Neural progenitor cell (in vitro differentiated cells): ENCODE data around the gene GGNBP2. TPM values are rescaled to one million over a fixed set of nuclear protein-coding genes. Genes with fewer than 3 reads are reported as not detected.

Experiments used
- DNase-seq: peaks from one replicate; pipeline ENCODE4 v3.0.0-alpha.2; 2016; ENCODE audit warnings: low spot score
- H2AFZ ChIP-seq: fragments of 200-600 bp; sonication (generic); replicated peaks from 2 replicates; pipeline ENCODE4 v1.6.1; 2016; ENCODE audit warnings: antibody characterized with exemption
- H3F3A ChIP-seq: fragments of 200-600 bp; sonication (generic); 2 replicates; pipeline ENCODE4 v1.6.1; 2016; ENCODE audit warnings: antibody characterized with exemption, low read depth
- H3K27ac ChIP-seq: fragments of 200-600 bp; sonication (generic); 2 replicates; pipeline ENCODE4 v1.5.1; 2016; ENCODE audit warnings: mild to moderate bottlenecking
- H3K27me3 ChIP-seq: fragments of 200-600 bp; sonication (generic); 2 replicates; pipeline ENCODE4 v1.6.1; 2016; ENCODE audit warnings: mild to moderate bottlenecking, moderate library complexity
- H3K36me3 ChIP-seq: fragments of 200-600 bp; sonication (generic); 2 replicates; pipeline ENCODE4 v1.5.1; 2016
- H3K4me1 ChIP-seq: fragments of 200-600 bp; sonication (generic); 2 replicates; pipeline ENCODE4 v1.6.1; 2016; ENCODE audit warnings: mixed run types
- H3K4me2 ChIP-seq: fragments of 200-600 bp; sonication (generic); 2 replicates; pipeline ENCODE4 v1.6.1; 2016
- H3K4me3 ChIP-seq: fragments of 200-600 bp; sonication (generic); 2 replicates; pipeline ENCODE4 v1.5.1; 2016
- H3K79me2 ChIP-seq: fragments of 200-600 bp; sonication (generic); 2 replicates; pipeline ENCODE4 v1.6.1; 2016; ENCODE audit warnings: low read depth
- H3K9ac ChIP-seq: fragments of 200-600 bp; sonication (generic); 2 replicates; pipeline ENCODE4 v1.6.1; 2016
- H3K9me3 ChIP-seq: fragments of 200-600 bp; sonication (generic); 2 replicates; pipeline ENCODE4 v1.5.1; 2016; ENCODE audit warnings: low read depth
- H4K20me1 ChIP-seq: fragments of 200-600 bp; sonication (generic); 2 replicates; pipeline ENCODE4 v1.6.1; 2016; ENCODE audit warnings: low read depth
- H3K27ac Mint-ChIP-seq: 3 replicates; pipeline ENCODE4 v1.8.0; 2021; ENCODE audit warnings: mixed read lengths
- H3K27me3 Mint-ChIP-seq: 2 replicates; pipeline ENCODE4 v1.8.0; 2022; ENCODE audit warnings: low read depth, mild to moderate bottlenecking, inconsistent platforms, moderate library complexity, mixed read lengths; ENCODE audit not compliant: insufficient read depth
- H3K36me3 Mint-ChIP-seq: 3 replicates; pipeline ENCODE4 v1.8.0; 2021; ENCODE audit warnings: mixed read lengths
- H3K4me1 Mint-ChIP-seq: 3 replicates; pipeline ENCODE4 v1.8.0; 2021; ENCODE audit warnings: mixed read lengths
- H3K4me3 Mint-ChIP-seq: 3 replicates; pipeline ENCODE4 v1.8.0; 2021; ENCODE audit warnings: mild to moderate bottlenecking, moderate library complexity, mixed read lengths
- H3K9me3 Mint-ChIP-seq: 3 replicates; pipeline ENCODE4 v1.8.0; 2020; ENCODE audit warnings: mixed read lengths
- CTCF ChIP-seq: fragments of 200-600 bp; sonication (generic); IDR thresholded peaks from 2 replicates; pipeline ENCODE4 v1.5.1; 2017; ENCODE audit warnings: antibody characterized with exemption, mild to moderate bottlenecking
- EZH2 ChIP-seq: fragments of 200-600 bp; sonication (generic); IDR thresholded peaks from 2 replicates; pipeline ENCODE4 v1.6.1; 2017; ENCODE audit warnings: antibody characterized with exemption, mild to moderate bottlenecking, moderate library complexity
- EZH2phosphoT487 ChIP-seq: fragments of 200-600 bp; sonication (generic); IDR thresholded peaks from 2 replicates; pipeline ENCODE4 v1.6.1; 2017; ENCODE audit warnings: antibody characterized with exemption
- total RNA-seq: library from RNA; depleted of rRNA; stranded (reverse); fragments of >200 nt; gene quantifications from 2 replicates; pipeline ENCODE4 v1.2.3, GENCODE V29; 2015; ENCODE audit warnings: low replicate concordance

The GGNBP2 gene
- total RNA-seq, 1 donor from 2014 or later, result 79.5 TPM

- no peak for DNase-seq
- no peak overlapping the region for H3K27ac Mint-ChIP-seq
Observed at GRCh38 chr17:36599546-36600250, 55.0 kb downstream of the GGNBP2 start.

DNA sequence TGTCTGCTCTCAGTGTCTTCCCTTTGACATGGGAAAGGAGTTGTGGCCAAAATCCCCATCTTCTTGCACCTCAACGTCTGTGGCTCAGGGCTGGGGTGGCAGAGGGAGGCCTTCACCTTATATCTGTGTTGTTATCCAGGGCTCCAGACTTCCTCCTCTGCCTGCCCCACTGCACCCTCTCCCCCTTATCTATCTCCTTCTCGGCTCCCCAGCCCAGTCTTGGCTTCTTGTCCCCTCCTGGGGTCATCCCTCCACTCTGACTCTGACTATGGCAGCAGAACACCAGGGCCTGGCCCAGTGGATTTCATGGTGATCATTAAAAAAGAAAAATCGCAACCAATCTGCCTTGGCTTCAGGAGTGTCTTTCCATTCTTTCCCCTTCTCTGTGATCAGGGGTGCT, 55.7 kb downstream of the GGNBP2 start:
- no peak for TF ChIP-seq CTCF
- no peak for TF ChIP-seq EZH2phosphoT487
- TF ChIP-seq EZH2, result no peak
- Histone ChIP-seq H3K9me3 (no peaks in the 10 kb centered on the region), H3K79me2 (peaks cover 10% of the 10 kb centered on the region), H3K4me2 (peak overlapping the region; percentile 83), H3K4me1 (peaks cover 15% of the 10 kb centered on the region), H3F3A (peaks cover 31% of the 10 kb centered on the region), H3K36me3 (no peaks in the 10 kb centered on the region), H3K27me3 (peaks cover 8% of the 10 kb centered on the region), H3K4me3 (peak overlapping the region; percentile 70), H2AFZ (no peak overlapping the region), H3K9ac (no peak overlapping the region), H3K27ac (no peak overlapping the region), H4K20me1 (peaks cover 15% of the 10 kb centered on the region)
- peaks cover 8% of the 10 kb centered on the region for H3K27me3 Mint-ChIP-seq
- H3K9me3 Mint-ChIP-seq, result no peaks in the 10 kb centered on the region
- H3K4me1 Mint-ChIP-seq, result peaks cover 23% of the 10 kb centered on the region
- H3K36me3 Mint-ChIP-seq, result peaks cover 12% of the 10 kb centered on the region
- H3K27ac Mint-ChIP-seq, result peak overlapping the region; percentile 96
- peak overlapping the region; percentile 89 for H3K4me3 Mint-ChIP-seq
- DNase-seq, result no peak

More at GRCh38 chr17:36599546-36600250, 55.0 kb downstream of the GGNBP2 start:
- H4K20me1 ChIP-seq, result peaks cover 15% of the 10 kb centered on the region
- H3K9ac ChIP-seq, result no peak overlapping the region
- H3K4me3 Mint-ChIP-seq, result peak overlapping the region; percentile 89
- no peak overlapping the region for H2AFZ ChIP-seq
- H3K4me1 ChIP-seq, result peaks cover 15% of the 10 kb centered on the region
- peaks cover 8% of the 10 kb centered on the region for H3K27me3 ChIP-seq
- TF ChIP-seq CTCF (no peak), EZH2phosphoT487 (no peak), EZH2 (no peak)
- peaks cover 31% of the 10 kb centered on the region for H3F3A ChIP-seq
- H3K9me3 Mint-ChIP-seq, result no peaks in the 10 kb centered on the region
- no peak overlapping the region for H3K4me2 ChIP-seq
- no peaks in the 10 kb centered on the region for H3K36me3 ChIP-seq
- H3K79me2 ChIP-seq, result peaks cover 10% of the 10 kb centered on the region
- H3K4me3 ChIP-seq, result no peak overlapping the region
- peaks cover 14% of the 10 kb centered on the region for H3K36me3 Mint-ChIP-seq
- H3K27me3 Mint-ChIP-seq, result peaks cover 8% of the 10 kb centered on the region
- H3K27ac ChIP-seq, result no peak overlapping the region
- H3K9me3 ChIP-seq, result no peaks in the 10 kb centered on the region
- H3K4me1 Mint-ChIP-seq, result peaks cover 23% of the 10 kb centered on the region

DNA sequence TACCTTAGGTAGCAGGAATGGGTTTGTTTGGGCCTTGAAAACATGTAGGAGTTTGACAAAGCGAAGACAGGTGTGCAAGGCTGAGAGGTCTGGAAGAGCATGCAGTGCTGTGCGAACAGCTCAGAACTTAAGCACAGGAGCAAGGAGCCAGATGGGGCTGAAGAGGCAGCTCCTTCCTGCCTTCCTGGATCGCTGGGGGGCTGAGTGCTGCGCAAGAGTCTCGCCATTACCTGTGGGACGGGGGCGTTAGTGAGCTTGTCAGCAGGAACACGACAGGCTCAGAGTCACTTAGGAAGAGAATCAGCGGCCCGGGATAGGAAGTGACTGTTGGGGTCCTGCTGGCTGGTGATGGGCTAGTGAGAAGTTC, 56.2 kb downstream of the GGNBP2 start:
- H3K4me3 Mint-ChIP-seq, result peak overlapping the region; percentile 89
- H3K9me3 Mint-ChIP-seq, result no peaks in the 10 kb centered on the region

More for the DNA sequence above, 56.2 kb downstream of the GGNBP2 start:
- Histone ChIP-seq H3K9me3 (no peaks in the 10 kb centered on the region), H3K79me2 (peaks cover 6% of the 10 kb centered on the region), H3K4me1 (peaks cover 15% of the 10 kb centered on the region), H3K36me3 (no peaks in the 10 kb centered on the region), H3K9ac (no peak overlapping the region), H3K27me3 (peaks cover 8% of the 10 kb centered on the region), H2AFZ (peak overlapping the region; percentile 81), H3K4me2 (peak overlapping the region; percentile 83), H3K27ac (no peak overlapping the region), H3K4me3 (peak overlapping the region; percentile 70), H4K20me1 (peaks cover 15% of the 10 kb centered on the region), H3F3A (peaks cover 31% of the 10 kb centered on the region)
- no peak for TF ChIP-seq CTCF
- TF ChIP-seq EZH2, result no peak
- TF ChIP-seq EZH2phosphoT487, result no peak
- Mint-ChIP-seq H3K36me3 (peaks cover 8% of the 10 kb centered on the region), H3K27ac (peak overlapping the region; percentile 96), H3K27me3 (peaks cover 8% of the 10 kb centered on the region), H3K4me1 (peaks cover 23% of the 10 kb centered on the region)
- DNase-seq, result no peak
